Measurements from ENCODE around the gene WDR91.
"Not testable (repeated sequence)": the region's sequence is repeated elsewhere in the genome, so short reads cannot be mapped to it uniquely, and the experiment has no call there.

The WDR91 gene

DNA sequence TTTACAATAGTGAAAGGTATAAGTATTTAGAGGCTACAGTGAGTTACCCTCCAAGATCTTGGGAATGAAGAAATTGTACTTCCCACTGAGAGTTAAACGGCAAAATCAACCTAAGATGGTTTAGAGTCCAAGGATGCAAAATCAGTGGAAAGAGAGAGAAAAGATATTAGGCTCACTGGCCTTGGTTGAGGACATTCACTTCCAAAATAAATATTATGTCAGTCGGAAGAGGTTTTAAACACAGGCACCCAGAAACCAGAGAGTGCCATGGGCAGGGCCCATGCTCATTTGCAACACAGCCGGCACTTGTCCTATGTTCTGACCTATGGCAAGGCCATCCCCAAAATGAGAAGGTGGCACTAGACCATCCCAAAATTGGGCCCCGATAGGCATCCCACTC is 3.9 kb upstream of the WDR91 start:
- no peak for TF ChIP-seq POLR2A (IDR thresholded peaks at IDR 0.05; ENCODE audit: extremely low read depth, insufficient read length)
- H3K4me3 ChIP-seq (ENCODE audit: low read depth, low read length), result no peak overlapping the region
- DNase-seq (ENCODE audit: low read depth), result no peak

DNA sequence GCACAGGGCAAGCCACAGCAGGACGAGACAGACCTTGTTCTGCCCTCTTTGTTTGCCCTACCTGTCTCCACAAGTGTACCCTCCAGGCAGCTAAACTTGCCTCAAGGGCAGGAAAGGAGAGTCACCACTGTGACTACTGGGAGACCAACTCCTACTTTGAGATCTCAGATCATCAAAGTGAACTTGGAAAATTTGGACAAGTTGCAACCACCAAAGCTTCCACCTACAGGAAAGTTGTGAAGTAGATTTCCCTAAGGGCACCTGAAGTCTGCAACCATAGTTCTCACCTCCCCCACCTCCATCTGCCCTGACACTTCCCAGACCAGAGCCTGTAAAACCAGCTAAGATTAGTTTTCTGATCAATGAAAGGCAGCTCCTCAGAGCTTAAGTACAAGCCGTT is 2.5 kb upstream of the WDR91 start:
- TF ChIP-seq, protein P1, sequence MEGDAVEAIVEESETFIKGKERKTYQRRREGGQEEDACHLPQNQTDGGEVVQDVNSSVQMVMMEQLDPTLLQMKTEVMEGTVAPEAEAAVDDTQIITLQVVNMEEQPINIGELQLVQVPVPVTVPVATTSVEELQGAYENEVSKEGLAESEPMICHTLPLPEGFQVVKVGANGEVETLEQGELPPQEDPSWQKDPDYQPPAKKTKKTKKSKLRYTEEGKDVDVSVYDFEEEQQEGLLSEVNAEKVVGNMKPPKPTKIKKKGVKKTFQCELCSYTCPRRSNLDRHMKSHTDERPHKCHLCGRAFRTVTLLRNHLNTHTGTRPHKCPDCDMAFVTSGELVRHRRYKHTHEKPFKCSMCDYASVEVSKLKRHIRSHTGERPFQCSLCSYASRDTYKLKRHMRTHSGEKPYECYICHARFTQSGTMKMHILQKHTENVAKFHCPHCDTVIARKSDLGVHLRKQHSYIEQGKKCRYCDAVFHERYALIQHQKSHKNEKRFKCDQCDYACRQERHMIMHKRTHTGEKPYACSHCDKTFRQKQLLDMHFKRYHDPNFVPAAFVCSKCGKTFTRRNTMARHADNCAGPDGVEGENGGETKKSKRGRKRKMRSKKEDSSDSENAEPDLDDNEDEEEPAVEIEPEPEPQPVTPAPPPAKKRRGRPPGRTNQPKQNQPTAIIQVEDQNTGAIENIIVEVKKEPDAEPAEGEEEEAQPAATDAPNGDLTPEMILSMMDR (IDR thresholded peaks at IDR 0.05; ENCODE audit: low read depth, low read length), result no peak
- TF ChIP-seq POLR2A (IDR thresholded peaks at IDR 0.05; ENCODE audit: extremely low read depth, insufficient read length), result no peak
- TF ChIP-seq, protein P2, sequence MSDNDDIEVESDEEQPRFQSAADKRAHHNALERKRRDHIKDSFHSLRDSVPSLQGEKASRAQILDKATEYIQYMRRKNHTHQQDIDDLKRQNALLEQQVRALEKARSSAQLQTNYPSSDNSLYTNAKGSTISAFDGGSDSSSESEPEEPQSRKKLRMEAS (IDR thresholded peaks at IDR 0.05; ENCODE audit: low read depth, low read length), result no peak
- no peak for TF ChIP-seq MYC (IDR thresholded peaks at IDR 0.05; ENCODE audit: low read depth, low read length)
- H3K4me3 ChIP-seq (ENCODE audit: low read depth, low read length), result no peak overlapping the region
- no peak for DNase-seq (ENCODE audit: low read depth)

DNA sequence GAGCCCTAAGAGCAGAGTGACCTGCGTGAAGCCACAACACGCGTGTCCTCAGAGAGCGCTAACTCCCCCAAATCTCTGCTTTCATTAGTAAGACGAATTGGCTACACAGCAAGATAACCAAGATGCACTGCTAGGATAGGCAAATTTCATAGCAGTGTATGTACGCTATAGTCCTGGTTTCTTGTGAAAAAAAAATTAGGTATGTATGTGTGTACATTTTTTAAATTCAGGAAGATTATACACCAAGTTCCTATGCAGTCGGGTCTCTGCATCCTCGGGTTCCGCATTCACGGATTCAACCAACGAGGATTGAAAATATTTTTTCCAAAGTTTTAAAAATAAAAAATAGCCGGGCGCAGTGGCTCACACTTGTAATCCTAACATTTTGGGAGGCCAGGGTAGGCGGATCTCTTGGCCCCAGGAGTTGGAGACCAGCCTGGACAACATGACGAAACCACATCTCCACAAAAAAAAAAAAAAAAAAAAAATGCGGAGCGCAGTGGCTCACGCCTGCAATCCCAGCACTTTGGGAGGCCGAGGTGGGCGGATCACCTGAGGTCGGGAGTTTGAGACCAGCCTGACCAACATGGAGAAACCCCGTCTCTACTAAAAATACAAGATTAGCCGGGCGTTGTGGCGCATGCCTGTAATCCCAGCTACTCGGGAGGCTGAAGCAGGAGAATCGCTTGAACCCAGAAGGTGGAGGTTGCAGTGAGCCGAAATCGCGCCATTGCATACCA is 790 bp upstream of the WDR91 start:
- H3K4me3 ChIP-seq (ENCODE audit: low read depth, low read length), result peak overlapping the region; percentile 76
- not testable (repeated sequence) for DNase-seq (ENCODE audit: low read depth)

- TF ChIP-seq, protein P1 (IDR thresholded peaks at IDR 0.05; ENCODE audit: low read depth, low read length), result no peak
- TF ChIP-seq, protein P2 (IDR thresholded peaks at IDR 0.05; ENCODE audit: low read depth, low read length), result no peak
- TF ChIP-seq MYC (IDR thresholded peaks at IDR 0.05; ENCODE audit: low read depth, low read length), result no peak
- no peak for TF ChIP-seq POLR2A (IDR thresholded peaks at IDR 0.05; ENCODE audit: extremely low read depth, insufficient read length)
- H3K4me3 ChIP-seq (ENCODE audit: low read depth, low read length), result peak overlapping the region; percentile 85
- no peak for DNase-seq (ENCODE audit: low read depth)
These were observed 493 bp downstream of the WDR91 start for GRCh38 chr7:135210888-135211178.

DNA sequence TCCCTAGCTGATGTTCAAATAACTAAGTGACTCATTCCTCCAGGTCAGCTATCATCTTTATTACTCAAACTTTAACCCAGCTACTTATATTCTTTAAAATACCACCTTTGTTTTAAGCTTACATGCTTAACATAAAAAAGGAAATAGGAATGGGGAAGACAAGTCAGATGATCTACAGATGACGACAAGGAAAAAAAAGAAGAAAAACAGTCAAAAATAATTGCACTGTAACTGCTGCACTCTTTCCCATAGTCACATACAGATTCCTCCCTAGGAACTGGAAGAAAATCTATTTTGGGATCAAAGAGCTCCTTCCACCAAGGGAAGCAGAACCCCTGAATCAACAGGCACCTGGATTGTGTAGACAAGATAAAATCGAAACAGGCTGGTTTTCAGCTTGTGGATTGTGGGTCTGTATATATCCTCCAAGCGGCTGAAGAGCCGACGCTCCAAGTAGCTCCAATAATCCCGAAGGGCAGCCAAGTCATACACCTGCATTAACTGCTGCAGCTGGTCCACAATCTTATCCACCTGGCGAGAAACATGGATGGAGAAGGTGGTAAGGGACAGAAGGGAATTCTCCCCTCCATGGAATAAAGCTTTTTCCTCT is 2.0 kb downstream of the WDR91 start:
- no peak overlapping the region for H3K4me3 ChIP-seq (ENCODE audit: low read depth, low read length)
- TF ChIP-seq, protein P1 (IDR thresholded peaks at IDR 0.05; ENCODE audit: low read depth, low read length), result no peak
- TF ChIP-seq MYC (IDR thresholded peaks at IDR 0.05; ENCODE audit: low read depth, low read length), result no peak
- TF ChIP-seq, protein P2 (IDR thresholded peaks at IDR 0.05; ENCODE audit: low read depth, low read length), result no peak
- TF ChIP-seq POLR2A (IDR thresholded peaks at IDR 0.05; ENCODE audit: extremely low read depth, insufficient read length), result no peak
- no peak for DNase-seq (ENCODE audit: low read depth)

DNA sequence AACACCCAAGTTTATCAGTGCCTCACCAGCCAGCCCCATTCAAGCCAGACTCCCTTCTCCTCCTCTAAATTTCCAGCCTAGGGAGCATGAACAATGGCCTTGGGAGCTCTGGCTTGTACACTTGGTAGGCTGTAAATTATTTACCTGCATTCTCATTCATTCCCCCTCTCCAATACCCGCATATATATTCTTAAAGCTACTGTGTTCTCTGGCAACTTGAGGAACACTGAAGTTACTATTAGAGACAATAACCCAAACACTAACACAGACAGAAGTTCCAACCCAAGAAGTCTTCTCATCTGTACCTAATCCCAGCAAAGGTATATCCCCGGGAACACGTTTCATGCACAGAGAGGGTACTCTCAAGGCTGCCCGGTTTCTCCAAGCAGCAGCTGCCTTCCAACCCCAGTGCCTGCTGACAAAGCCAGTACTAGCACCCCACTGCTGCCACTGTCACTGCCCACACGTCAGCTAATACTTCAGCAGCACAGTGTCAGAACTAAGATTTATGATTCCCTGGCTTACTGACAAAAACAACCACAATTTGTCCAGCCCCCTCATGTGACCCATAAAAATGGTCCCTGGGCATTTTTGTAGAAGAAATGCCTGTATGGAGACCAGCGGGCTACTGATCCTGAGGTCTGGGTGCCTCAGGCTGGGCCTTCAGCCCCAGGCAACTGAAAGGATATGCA is 3.1 kb downstream of the WDR91 start:
- TF ChIP-seq MYC (IDR thresholded peaks at IDR 0.05; ENCODE audit: low read depth, low read length), result no peak
- no peak for TF ChIP-seq POLR2A (IDR thresholded peaks at IDR 0.05; ENCODE audit: extremely low read depth, insufficient read length)
- TF ChIP-seq, protein P2 (IDR thresholded peaks at IDR 0.05; ENCODE audit: low read depth, low read length), result no peak
- TF ChIP-seq, protein P1 (IDR thresholded peaks at IDR 0.05; ENCODE audit: low read depth, low read length), result no peak
- DNase-seq (ENCODE audit: low read depth), result no peak
- no peak overlapping the region for H3K4me3 ChIP-seq (ENCODE audit: low read depth, low read length)

Measured in NB4 (cell line).